Fibroblast of skin of left biceps (primary cell): ENCODE results near the gene CCDC175.

Source experiments
- DNase-seq, 2 experiments: peaks; one replicate each; pipeline ENCODE4 v3.0.0-alpha.2; 2013; ENCODE audit warnings: low read depth in 2 of 2

CCDC175 gene

GRCh38 chr14:59540852-59541251 is 35.8 kb downstream of the CCDC175 start:
- DNase-seq: no peak

GRCh38 chr14:59538936-59539335 is 37.7 kb downstream of the CCDC175 start:
- no peak for DNase-seq

- no peak for DNase-seq
Measured at GRCh38 chr14:59537476-59537875, 39.1 kb downstream of the CCDC175 start.

- no peak for DNase-seq
Measured at GRCh38 chr14:59534361-59534987, 42.1 kb downstream of the CCDC175 start.

- DNase-seq: no peak
Measured at GRCh38 chr14:59532419-59532818, 44.2 kb downstream of the CCDC175 start.

- no peak for DNase-seq
Measured at GRCh38 chr14:59530349-59530748, 46.3 kb downstream of the CCDC175 start.

- DNase-seq: no peak
Measured at GRCh38 chr14:59529189-59529588, 47.4 kb downstream of the CCDC175 start.

GRCh38 chr14:59520224-59520623 is 56.4 kb downstream of the CCDC175 start:
- DNase-seq: no peak

- no peak for DNase-seq
Measured at GRCh38 chr14:59511916-59512575, 64.6 kb downstream of the CCDC175 start.

GRCh38 chr14:59510966-59511365 is 65.6 kb downstream of the CCDC175 start:
- DNase-seq: no peak

- no peak for DNase-seq
Measured at GRCh38 chr14:59510001-59510400, 66.6 kb downstream of the CCDC175 start.

- DNase-seq: no peak
Measured at GRCh38 chr14:59509101-59509500, 67.5 kb downstream of the CCDC175 start.

GRCh38 chr14:59507752-59508103 is 68.9 kb downstream of the CCDC175 start:
- DNase-seq: no peak

- no peak for DNase-seq
Measured at GRCh38 chr14:59507063-59507751, 69.4 kb downstream of the CCDC175 start.

- DNase-seq: no peak
Measured at GRCh38 chr14:59503256-59503655, 73.4 kb downstream of the CCDC175 start.

- no peak for DNase-seq
Measured at GRCh38 chr14:59500732-59501131, 75.9 kb downstream of the CCDC175 start.

GRCh38 chr14:59492384-59492783 is 84.2 kb downstream of the CCDC175 start:
- DNase-seq: no peak

- no peak for DNase-seq
Measured at GRCh38 chr14:59490756-59491155, 85.9 kb downstream of the CCDC175 start.

GRCh38 chr14:59484639-59485175 is 91.9 kb downstream of the CCDC175 start:
- no peak for DNase-seq

- peak; percentile 87 to 89 for DNase-seq
Measured at GRCh38 chr14:59483819-59484638, 92.6 kb downstream of the CCDC175 start, which contains the start of the genes JKAMP and L3HYPDH. TSS of gene JKAMP (plus strand) at chr14:59484517. CDS start at chr14:59484590, 73 bp downstream. TSS of gene L3HYPDH (minus strand) at chr14:59484408. CDS start at chr14:59484316, 92 bp downstream.

- DNase-seq: peak in 1 of 2 experiments; percentile 34
Measured at GRCh38 chr14:59483363-59483762, 93.2 kb downstream of the CCDC175 start.
